HG02678 (cell line): Measurements from ENCODE around the gene ATIC.

ENCODE experiments used
- ATAC-seq: cut with Tn5 transposase; IDR thresholded peaks from one replicate; pipeline ENCODE4 v1.9.1; 2021; ENCODE audit warnings: mild to moderate bottlenecking, moderate library complexity; ENCODE audit not compliant: unreplicated experiment

The ATIC gene

GRCh38 chr2:215314896-215315295 is 3.0 kb downstream of the ATIC start:
- no peak for ATAC-seq

GRCh38 chr2:215315301-215315700 is 3.4 kb downstream of the ATIC start:
- ATAC-seq: no peak

- no peak for ATAC-seq
These were observed 4.5 kb downstream of the ATIC start for GRCh38 chr2:215316336-215316735.

- no peak for ATAC-seq
These were observed 7.6 kb downstream of the ATIC start for GRCh38 chr2:215319500-215319899.

- no peak for ATAC-seq
These were observed 8.2 kb downstream of the ATIC start for GRCh38 chr2:215320102-215320501.

GRCh38 chr2:215320679-215321078 is 8.8 kb downstream of the ATIC start:
- ATAC-seq: no peak

- no peak for ATAC-seq
These were observed 13.0 kb downstream of the ATIC start for GRCh38 chr2:215324811-215325210.

- no peak for ATAC-seq
These were observed 16.2 kb downstream of the ATIC start for GRCh38 chr2:215328066-215328465.

- no peak for ATAC-seq
These were observed 21.2 kb downstream of the ATIC start for GRCh38 chr2:215332872-215333595.

- ATAC-seq: no peak
These were observed 27.2 kb downstream of the ATIC start for GRCh38 chr2:215338883-215339679.

GRCh38 chr2:215347878-215348277 is 36.0 kb downstream of the ATIC start:
- no peak for ATAC-seq

GRCh38 chr2:215352602-215353001 is 40.7 kb downstream of the ATIC start:
- ATAC-seq: no peak

- ATAC-seq: no peak
These were observed 43.2 kb downstream of the ATIC start for GRCh38 chr2:215354771-215355695.

- no peak for ATAC-seq
These were observed 43.9 kb downstream of the ATIC start for GRCh38 chr2:215355801-215356200.

- no peak for ATAC-seq
These were observed 44.6 kb downstream of the ATIC start for GRCh38 chr2:215356334-215356947.

GRCh38 chr2:215356948-215357461 is 45.1 kb downstream of the ATIC start:
- ATAC-seq: no peak

GRCh38 chr2:215357660-215358059 is 45.8 kb downstream of the ATIC start:
- no peak for ATAC-seq

- ATAC-seq: no peak
These were observed 46.5 kb downstream of the ATIC start for GRCh38 chr2:215358312-215358845.

- no peak for ATAC-seq
These were observed 47.2 kb downstream of the ATIC start for GRCh38 chr2:215358891-215359575.

- no peak for ATAC-seq
These were observed 47.7 kb downstream of the ATIC start for GRCh38 chr2:215359576-215359922.
